CD4-positive, alpha-beta T cell treated with Interleukin-12 subunit alpha and Interleukin-12 subunit beta, for 1 hour (primary cell): Measurements from ENCODE around the gene ELL.
"Not testable (repeated sequence)": the region's sequence is repeated elsewhere in the genome, so short reads cannot be mapped to it uniquely, and the experiment has no call there.

Source experiments
- DNase-seq: peaks from one replicate; pipeline ENCODE4 v3.0.0-alpha.2; 2020

Gene ELL

GRCh38 chr19:18521692-18522123 is at the start of gene ELL:
Gene ELL, minus strand, starts transcription at chr19:18522070. Its CDS starts 15 bp downstream, at chr19:18522055.
- DNase-seq = no peak

GRCh38 chr19:18568367-18568766 is 46.5 kb upstream of the ELL start:
- DNase-seq = no peak

- no peak for DNase-seq
Observed at GRCh38 chr19:18566953-18567352, 45.1 kb upstream of the ELL start.

GRCh38 chr19:18562086-18562485 is 40.2 kb upstream of the ELL start:
- no peak for DNase-seq

DNA sequence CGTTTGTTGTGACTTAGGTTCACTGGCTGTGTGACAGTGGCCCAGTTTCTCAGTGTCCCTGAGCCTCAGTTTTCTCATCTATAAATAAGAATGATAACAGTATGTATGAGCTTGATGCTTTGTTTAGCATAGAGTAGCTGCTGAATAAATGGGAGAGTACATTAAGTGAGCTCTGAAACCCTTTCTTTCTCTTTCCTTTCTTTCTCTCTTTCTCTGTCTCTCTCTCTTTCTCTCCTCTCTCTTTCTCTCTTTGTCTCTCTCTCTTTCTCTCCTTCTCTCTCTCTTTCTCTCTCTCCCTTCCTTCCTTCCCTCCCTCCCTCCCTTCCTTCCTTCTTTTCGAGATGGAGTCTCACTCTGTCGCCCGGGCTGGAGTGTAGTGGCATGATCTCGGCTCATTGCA is 37.8 kb upstream of the ELL start:
- DNase-seq = no peak

DNA sequence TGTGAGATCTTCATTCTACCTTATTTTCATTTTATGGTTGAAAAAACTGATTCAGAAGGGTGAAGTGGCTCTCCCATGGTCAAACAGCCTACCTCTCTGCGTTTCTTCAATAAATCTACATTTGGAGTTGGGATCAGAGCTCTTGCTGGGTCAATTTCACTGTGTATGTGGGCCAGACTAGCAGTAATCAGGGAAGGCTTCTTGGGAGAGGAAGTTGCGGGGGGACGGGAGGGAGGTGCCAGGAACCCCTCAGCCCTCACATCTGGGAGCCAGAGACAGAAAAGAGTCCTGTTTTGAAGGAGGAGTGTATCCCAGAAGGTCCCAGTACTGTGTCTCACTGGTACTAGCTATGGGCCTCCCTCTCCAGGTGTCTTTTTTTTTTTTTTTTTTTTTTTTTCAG is 36.7 kb upstream of the ELL start:
- DNase-seq = no peak

DNA sequence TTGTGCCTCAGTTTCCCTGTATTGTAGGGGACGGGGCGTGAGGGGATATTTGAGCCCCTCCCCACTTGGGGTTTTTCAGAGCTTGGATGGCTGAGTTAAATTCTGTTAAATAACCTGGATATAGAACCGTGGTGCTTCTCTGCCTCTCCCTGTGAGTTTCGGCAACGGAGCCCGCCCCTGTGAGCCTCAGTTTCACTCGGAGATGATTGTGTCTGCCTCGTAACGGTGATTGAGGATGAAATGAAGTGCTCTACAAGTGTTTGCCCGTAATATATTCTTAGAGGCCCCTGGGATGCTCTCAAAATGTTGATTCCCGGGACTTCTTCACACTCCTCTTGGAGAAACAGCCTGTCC is 36.3 kb upstream of the ELL start:
- DNase-seq = no peak

DNA sequence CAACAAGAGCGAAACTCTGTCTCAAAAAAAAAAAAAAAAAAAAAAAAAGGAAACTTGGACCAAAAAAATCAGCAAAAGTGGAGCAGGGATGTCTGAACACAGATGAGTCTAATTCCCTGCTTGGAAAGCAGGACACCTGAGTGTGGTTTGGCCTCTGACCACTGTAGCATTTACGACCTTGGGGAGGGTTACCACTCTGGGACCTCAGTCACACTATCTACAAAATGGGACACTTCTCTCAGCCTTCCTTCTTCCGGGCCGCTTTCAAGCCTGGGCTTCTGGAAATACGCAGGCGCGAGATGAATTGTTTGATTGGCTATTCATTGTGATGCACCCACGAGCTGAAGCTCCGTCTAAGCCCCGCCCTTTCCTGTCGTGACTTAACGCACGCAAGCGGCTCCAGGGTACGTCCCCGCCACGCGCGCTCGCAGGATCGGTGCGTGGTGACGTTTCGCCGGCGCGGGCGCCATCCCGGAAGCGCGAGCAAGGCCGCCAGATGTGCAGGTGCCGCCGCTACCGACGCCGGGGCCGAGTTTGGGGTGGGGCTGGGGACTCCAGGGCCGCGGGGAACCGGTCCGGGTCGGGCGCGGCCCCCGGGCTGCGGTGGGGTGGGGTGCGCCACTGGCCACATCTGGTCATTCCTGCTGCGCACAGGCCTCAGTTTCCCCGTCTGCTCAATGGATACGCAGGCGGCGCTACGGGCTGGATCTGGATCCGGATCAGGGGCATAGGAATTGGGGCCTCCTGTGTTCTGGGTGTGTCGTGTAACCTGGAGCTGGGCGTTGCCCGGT is 35.7 kb upstream of the ELL start, which contains the start of gene KXD1:
Gene KXD1 (plus strand): TSS at position 460 of the 791 bp plus-strand sequence. CDS start 4,187 bp downstream, outside the sequence.
- peak; percentile 99 for DNase-seq

GRCh38 chr19:18551631-18552030 is 29.8 kb upstream of the ELL start:
- no peak for DNase-seq

DNA sequence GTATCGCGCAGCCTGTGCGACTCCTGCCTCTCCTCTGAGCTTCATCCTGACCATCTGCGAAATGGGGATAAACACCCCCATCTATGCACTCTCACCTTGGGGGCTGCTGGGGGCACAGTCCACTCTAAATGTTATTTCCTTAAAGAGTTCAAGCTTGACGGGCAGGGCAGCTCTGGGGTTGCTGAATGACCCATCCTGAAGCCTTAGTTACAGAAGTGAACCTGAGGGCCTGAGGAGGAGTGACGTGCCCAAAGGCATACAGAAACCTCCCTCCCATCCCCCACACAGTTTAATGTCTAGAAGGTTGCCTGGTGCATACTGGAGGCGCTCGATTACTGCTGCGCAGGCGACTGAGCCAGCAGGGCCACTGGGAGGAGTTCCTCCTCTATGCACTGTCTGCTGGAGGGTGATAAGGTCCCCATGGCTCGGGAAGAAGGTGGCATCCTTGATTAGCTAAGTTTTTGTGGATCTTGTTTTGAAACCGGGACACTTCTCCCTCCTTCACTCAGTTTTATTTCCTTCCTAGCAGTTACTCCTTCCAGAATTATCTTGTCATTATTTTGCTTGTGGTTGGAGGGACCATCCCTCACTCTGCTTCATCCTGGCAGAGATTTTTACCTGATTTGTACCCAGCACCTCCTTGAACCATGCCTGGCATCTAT is 22.1 kb upstream of the ELL start:
- DNase-seq = peak; percentile 90

DNA sequence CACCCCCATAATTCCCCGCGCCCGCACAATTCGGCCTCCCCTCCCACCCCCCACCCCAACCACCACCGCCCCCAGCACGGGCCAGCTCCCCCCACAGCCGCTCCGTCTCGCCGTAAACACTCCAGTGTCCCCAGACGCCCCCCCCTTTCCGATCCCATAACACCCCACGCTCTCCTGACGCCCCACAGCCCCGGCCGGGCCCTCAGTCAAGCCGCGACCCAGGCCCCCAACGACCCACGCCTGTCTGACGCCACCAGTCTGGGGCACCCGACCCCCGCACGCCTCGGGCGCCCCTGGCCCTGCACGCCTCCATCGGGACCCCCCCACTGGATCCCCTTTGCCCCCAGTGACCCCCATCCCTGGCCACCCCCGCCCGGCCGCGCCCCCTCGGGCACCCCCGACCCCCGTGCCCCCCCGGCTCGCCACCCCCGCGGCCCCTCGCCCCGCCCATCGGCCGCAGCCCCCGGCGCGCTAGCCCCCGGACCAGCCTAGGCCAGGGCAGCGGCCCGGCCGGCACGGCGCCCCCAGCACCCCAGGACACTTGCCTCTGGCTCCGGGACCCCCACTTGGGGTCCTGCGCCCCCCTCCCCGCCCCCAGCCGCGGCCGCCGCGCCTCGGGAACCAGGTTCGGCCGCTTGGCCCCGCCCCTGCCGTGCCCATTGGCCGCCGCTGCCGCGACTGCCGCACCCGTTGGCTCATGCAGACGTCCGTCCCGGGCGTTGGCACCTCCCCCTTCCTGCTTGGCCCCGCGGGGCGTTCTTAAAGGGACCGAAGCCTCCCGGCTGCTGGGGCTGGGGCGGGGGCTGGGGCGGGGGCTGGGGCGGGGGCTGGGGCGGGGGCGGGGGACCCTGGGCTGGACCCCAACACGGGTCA is 21.3 kb upstream of the ELL start, which contains the start of gene FKBP8:
Gene FKBP8 (minus strand): TSS at position 633 of the 873 bp plus-strand sequence. CDS start 1,603 bp downstream, outside the sequence.
- DNase-seq = peak; percentile 94

- DNase-seq = no peak
Observed at GRCh38 chr19:18541992-18542940, 20.4 kb upstream of the ELL start.

DNA sequence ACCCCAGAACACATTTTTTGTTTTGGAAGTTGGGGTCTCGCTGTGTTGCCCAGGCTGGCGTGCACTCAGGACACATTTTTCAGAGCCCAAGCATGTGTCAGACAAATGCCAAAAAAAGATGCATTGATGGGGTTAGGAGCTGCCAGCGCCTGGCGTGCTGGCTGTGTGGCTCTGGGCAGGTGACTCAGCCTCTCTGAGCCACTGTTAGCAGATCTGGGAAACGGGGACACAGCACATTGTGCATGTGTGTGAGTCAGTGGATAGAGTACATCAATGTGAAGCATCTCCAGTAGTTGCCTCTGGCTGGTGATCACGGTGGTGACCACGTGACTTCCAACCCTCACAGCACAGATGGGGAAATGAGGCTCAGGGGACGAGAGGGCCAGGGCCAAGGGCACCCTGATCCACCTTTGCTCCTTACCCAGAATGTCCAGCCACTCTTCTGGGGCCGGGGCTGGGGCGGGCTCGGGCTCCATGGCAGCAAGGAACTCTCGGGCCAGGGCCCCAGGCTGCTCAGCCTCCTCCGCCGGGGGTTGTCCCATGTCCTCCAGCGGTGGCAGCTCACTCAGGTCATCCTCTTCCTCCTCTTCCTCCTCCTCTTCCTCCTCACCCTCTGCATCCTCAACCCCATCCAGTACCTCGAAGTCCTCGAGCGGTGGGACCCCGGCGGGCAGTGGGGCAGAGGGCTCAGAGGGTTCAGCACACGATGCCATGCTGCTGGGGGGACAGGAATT is 19.6 kb upstream of the ELL start:
- DNase-seq = no peak

DNA sequence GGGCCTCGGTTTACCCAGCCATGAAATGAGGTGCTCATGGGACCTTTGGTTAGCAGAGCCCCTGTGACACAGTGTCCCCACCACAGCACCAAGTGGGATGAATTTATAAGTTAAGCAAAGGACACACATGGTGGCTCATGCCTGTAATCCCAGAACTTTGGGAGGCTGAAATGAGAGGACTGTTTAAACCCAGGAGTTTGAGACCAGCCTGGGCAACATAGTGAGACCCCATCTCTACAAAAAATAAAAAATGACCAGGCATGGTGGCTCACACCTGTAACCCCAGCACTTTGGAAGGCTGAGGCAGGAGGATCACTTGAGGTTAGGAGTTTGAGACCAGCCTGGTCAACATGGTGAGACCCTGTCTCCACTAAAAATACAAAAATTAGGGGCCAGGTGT is 18.3 kb upstream of the ELL start:
- not testable (repeated sequence) for DNase-seq

- DNase-seq = no peak
Observed at GRCh38 chr19:18539372-18539771, 17.5 kb upstream of the ELL start.

GRCh38 chr19:18538115-18538514 is 16.2 kb upstream of the ELL start:
- no peak for DNase-seq

GRCh38 chr19:18537431-18537830 is 15.6 kb upstream of the ELL start:
- DNase-seq = no peak

DNA sequence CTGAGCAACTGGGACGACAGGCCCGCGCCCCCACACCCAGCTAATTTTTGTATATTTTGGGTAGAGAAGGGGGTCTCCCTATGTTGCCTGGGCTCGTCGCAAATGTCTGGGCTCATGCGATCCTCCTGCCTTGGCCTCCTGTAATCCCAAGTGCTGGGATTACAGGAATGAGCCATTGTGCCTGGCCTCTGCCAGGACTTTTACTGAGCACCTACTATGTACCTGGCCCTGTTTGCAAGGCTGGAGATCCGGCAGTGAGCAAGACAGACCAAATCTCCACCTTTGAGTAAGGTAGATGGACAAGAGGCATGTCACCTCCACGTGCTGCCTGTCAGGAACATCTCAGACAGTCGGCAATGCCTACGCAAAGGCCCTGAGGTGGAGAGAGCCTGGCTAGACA is 14.6 kb upstream of the ELL start:
- no peak for DNase-seq

DNA sequence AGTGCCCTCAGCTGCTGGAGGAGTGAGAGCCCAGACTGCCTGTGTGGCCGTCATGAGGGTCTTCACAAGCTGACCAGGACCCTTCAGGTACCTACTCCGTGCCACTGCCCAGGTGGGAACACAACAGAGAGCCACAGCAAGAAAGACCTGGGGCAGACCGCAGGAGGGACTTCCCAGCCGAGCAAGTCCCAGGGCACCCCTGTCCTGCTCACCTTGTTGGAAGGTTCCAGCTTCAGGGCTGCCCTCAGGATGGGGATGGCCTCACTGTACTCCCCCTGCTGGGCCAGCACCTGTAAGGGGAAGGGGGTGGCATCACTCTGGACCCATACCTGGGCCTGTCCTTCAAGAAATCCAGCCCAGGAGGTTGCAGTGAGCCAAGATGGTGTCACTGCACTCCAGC is 11.2 kb upstream of the ELL start:
- no peak for DNase-seq

- DNase-seq = no peak
Observed at GRCh38 chr19:18532168-18532890, 10.5 kb upstream of the ELL start.

- no peak for DNase-seq
Observed at GRCh38 chr19:18531485-18531884, 9.6 kb upstream of the ELL start.
